CD8-positive, alpha-beta memory T cell (primary cell): ENCODE data around the gene VIL1. TPM values are rescaled to one million over a fixed set of nuclear protein-coding genes. Genes with fewer than 3 reads are reported as not detected.

ENCODE experiments used
- CTCF ChIA-PET: fragments of 350-600 bp; sonication (Branson Sonifier 250); formaldehyde crosslinking; loops from one replicate; lab custom pipeline; 2021; ENCODE audit warnings: antibody characterized with exemption; lab: Charles Lee
- POLR2A ChIA-PET: fragments of 350-600 bp; sonication (Branson Sonifier 250); formaldehyde crosslinking; loops from one replicate; lab custom pipeline; 2021; ENCODE audit warnings: antibody characterized with exemption; lab: Charles Lee
- DNase-seq, 5 donors: peaks; one replicate each; pipeline versions ENCODE4 v3.0.0 to v3.0.0-alpha.2; 2020 to 2022; ENCODE audit warnings: mixed read lengths in 1 of 5
- H3K27ac ChIP-seq: one replicate; pipeline ENCODE4 v1.7.0; 2013; ENCODE audit warnings: low read depth, mild to moderate bottlenecking, low read length, moderate library complexity
- H3K27me3 ChIP-seq: 2 replicates; pipeline ENCODE4 v1.7.0; 2013; ENCODE audit warnings: low read length, mild to moderate bottlenecking; ENCODE audit not compliant: insufficient read depth, poor library complexity, severe bottlenecking
- H3K36me3 ChIP-seq: 2 replicates; pipeline ENCODE4 v1.7.0; 2013; ENCODE audit warnings: mild to moderate bottlenecking, low read length, moderate library complexity; ENCODE audit not compliant: insufficient read depth
- H3K4me1 ChIP-seq: 2 replicates; pipeline ENCODE4 v1.7.0; 2013; ENCODE audit warnings: mild to moderate bottlenecking, low read length, moderate library complexity; ENCODE audit not compliant: insufficient read depth
- H3K4me3 ChIP-seq: 2 replicates; pipeline ENCODE4 v1.7.0; 2013; ENCODE audit warnings: mild to moderate bottlenecking, low read length
- H3K9me3 ChIP-seq: 2 replicates; pipeline ENCODE4 v1.7.0; 2013; ENCODE audit warnings: mild to moderate bottlenecking, low read length
- H3K27ac Mint-ChIP-seq, 8 donors: one replicate each; pipeline ENCODE4 v1.8.0; 2020 to 2021; ENCODE audit warnings: mixed read lengths in 8 of 8, mild to moderate bottlenecking in 6 of 8, inconsistent platforms in 3 of 8, moderate library complexity in 3 of 8
- H3K27me3 Mint-ChIP-seq, 2 donors: one replicate each; pipeline ENCODE4 v1.8.0; 2020 to 2021; ENCODE audit warnings: mixed read lengths in 2 of 2, mild to moderate bottlenecking in 1 of 2, moderate library complexity in 1 of 2
- H3K36me3 Mint-ChIP-seq, 3 donors: one replicate each; pipeline ENCODE4 v1.8.0; 2020 to 2021; ENCODE audit warnings: mixed read lengths in 3 of 3, inconsistent platforms in 1 of 3, mild to moderate bottlenecking in 1 of 3
- H3K4me1 Mint-ChIP-seq, 3 donors: one replicate each; pipeline ENCODE4 v1.8.0; 2020 to 2021; ENCODE audit warnings: mixed read lengths in 3 of 3, inconsistent platforms in 1 of 3, mild to moderate bottlenecking in 1 of 3
- H3K4me3 Mint-ChIP-seq, 7 donors: one replicate each; pipeline ENCODE4 v1.8.0; 2020 to 2021; ENCODE audit warnings: mixed read lengths in 7 of 7, mild to moderate bottlenecking in 6 of 7, moderate library complexity in 4 of 7, inconsistent platforms in 2 of 7
- H3K9me3 Mint-ChIP-seq, 5 donors: one replicate each; pipeline ENCODE4 v1.8.0; 2020 to 2022; ENCODE audit warnings: mixed read lengths in 5 of 5, mild to moderate bottlenecking in 3 of 5, moderate library complexity in 2 of 5, inconsistent platforms in 1 of 5
- polyA plus RNA-seq: library from polyadenylated mRNA; unstranded; fragments of 300-500 nt; fragmentation: Illumina TruSeq; gene quantifications from one replicate; pipeline ENCODE4 v1.2.3, GENCODE V29; 2021
- total RNA-seq, 2 experiments: library from RNA; stranded (reverse); gene quantifications; one replicate each; pipeline ENCODE4 v1.2.3, GENCODE V29; 2021

Gene VIL1
- total and polyA plus RNA-seq, 3 experiments from 2014 or later: not detected

- Histone ChIP-seq H3K4me3 (no peak overlapping the region), H3K4me1 (no peaks in the 10 kb centered on the region), H3K9me3 (no peaks in the 10 kb centered on the region), H3K27ac (no peak overlapping the region), H3K27me3 (no peaks in the 10 kb centered on the region), H3K36me3 (no peaks in the 10 kb centered on the region)
- H3K36me3 Mint-ChIP-seq: no peaks in the 10 kb centered on the region
- ChIA-PET CTCF (no interaction called here), POLR2A (no interaction called here)
- DNase-seq: no peak
- peaks cover 2 to 4% of the 10 kb centered on the region in 2 donors for H3K27me3 Mint-ChIP-seq
- no peaks in the 10 kb centered on the region for H3K9me3 Mint-ChIP-seq
- H3K27ac Mint-ChIP-seq: peak overlapping the region in 1 of 8 donors; percentile 93
- no peak overlapping the region for H3K4me3 Mint-ChIP-seq
- peaks cover 0 to 5% (median 2%) of the 10 kb centered on the region in 3 donors for H3K4me1 Mint-ChIP-seq
Measured at GRCh38 chr2:218425531-218425930, 6.6 kb downstream of the VIL1 start.

GRCh38 chr2:218427741-218428140 is 8.8 kb downstream of the VIL1 start:
- Mint-ChIP-seq H3K27ac (no peak overlapping the region), H3K36me3 (no peaks in the 10 kb centered on the region), H3K9me3 (no peaks in the 10 kb centered on the region), H3K27me3 (peaks cover 3 to 6% of the 10 kb centered on the region in 2 donors), H3K4me1 (peaks cover 0 to 5% (median 0%) of the 10 kb centered on the region in 3 donors), H3K4me3 (no peak overlapping the region)
- CTCF ChIA-PET: no interaction called here
- no peaks in the 10 kb centered on the region for H3K36me3 ChIP-seq
- POLR2A ChIA-PET: interaction anchor here (0.7 kb wide), 1 partner anchor 301 kb away, joined by 3 read pairs; no protein-coding TSS in a partner anchor
- no peaks in the 10 kb centered on the region for H3K27me3 ChIP-seq
- H3K27ac ChIP-seq: no peak overlapping the region
- no peaks in the 10 kb centered on the region for H3K9me3 ChIP-seq
- no peak for DNase-seq
- H3K4me3 ChIP-seq: no peak overlapping the region
- no peaks in the 10 kb centered on the region for H3K4me1 ChIP-seq

- POLR2A ChIA-PET: no interaction called here
- Mint-ChIP-seq H3K36me3 (no peaks in the 10 kb centered on the region), H3K27me3 (peaks cover 3 to 6% of the 10 kb centered on the region in 2 donors), H3K27ac (no peak overlapping the region), H3K4me1 (peaks cover 0 to 5% (median 0%) of the 10 kb centered on the region in 3 donors), H3K4me3 (no peak overlapping the region), H3K9me3 (no peaks in the 10 kb centered on the region)
- no peaks in the 10 kb centered on the region for H3K9me3 ChIP-seq
- CTCF ChIA-PET: no interaction called here
- H3K27ac ChIP-seq: no peak overlapping the region
- H3K4me3 ChIP-seq: no peak overlapping the region
- H3K4me1 ChIP-seq: no peaks in the 10 kb centered on the region
- DNase-seq: no peak
- no peaks in the 10 kb centered on the region for H3K27me3 ChIP-seq
- H3K36me3 ChIP-seq: no peaks in the 10 kb centered on the region
Measured at GRCh38 chr2:218428846-218429558, 10.1 kb downstream of the VIL1 start.

- H3K36me3 Mint-ChIP-seq: no peaks in the 10 kb centered on the region
- no peak for DNase-seq
Measured at GRCh38 chr2:218429911-218430692, 11.2 kb downstream of the VIL1 start.

GRCh38 chr2:218430721-218431120 is 11.8 kb downstream of the VIL1 start:
- H3K4me3 Mint-ChIP-seq: no peak overlapping the region
- peaks cover 0 to 5% (median 0%) of the 10 kb centered on the region in 3 donors for H3K4me1 Mint-ChIP-seq
- Histone ChIP-seq H3K9me3 (no peaks in the 10 kb centered on the region), H3K4me1 (no peaks in the 10 kb centered on the region), H3K27me3 (no peaks in the 10 kb centered on the region), H3K4me3 (no peak overlapping the region), H3K36me3 (no peaks in the 10 kb centered on the region), H3K27ac (no peak overlapping the region)
- H3K9me3 Mint-ChIP-seq: no peaks in the 10 kb centered on the region
- no peaks in the 10 kb centered on the region for H3K36me3 Mint-ChIP-seq
- no peak for DNase-seq
- no peak overlapping the region for H3K27ac Mint-ChIP-seq
- ChIA-PET CTCF (no interaction called here), POLR2A (no interaction called here)
- peaks cover 3 to 6% of the 10 kb centered on the region in 2 donors for H3K27me3 Mint-ChIP-seq

More at GRCh38 chr2:218429911-218430692, 11.2 kb downstream of the VIL1 start:
- H3K27me3 Mint-ChIP-seq: peaks cover 3 to 6% of the 10 kb centered on the region in 2 donors
- Histone ChIP-seq H3K4me1 (no peaks in the 10 kb centered on the region), H3K4me3 (no peak overlapping the region), H3K9me3 (no peaks in the 10 kb centered on the region), H3K36me3 (no peaks in the 10 kb centered on the region), H3K27me3 (no peaks in the 10 kb centered on the region), H3K27ac (no peak overlapping the region)
- ChIA-PET CTCF (no interaction called here), POLR2A (no interaction called here)
- H3K27ac Mint-ChIP-seq: peak overlapping the region in 2 of 8 donors; percentile 65 to 82
- no peaks in the 10 kb centered on the region for H3K9me3 Mint-ChIP-seq
- peaks cover 0 to 5% (median 0%) of the 10 kb centered on the region in 3 donors for H3K4me1 Mint-ChIP-seq
- no peak overlapping the region for H3K4me3 Mint-ChIP-seq

GRCh38 chr2:218431878-218432277 is 13.0 kb downstream of the VIL1 start:
- H3K4me1 Mint-ChIP-seq: peaks cover 0 to 5% (median 0%) of the 10 kb centered on the region in 3 donors
- no peaks in the 10 kb centered on the region for H3K36me3 Mint-ChIP-seq
- no peak overlapping the region for H3K27ac Mint-ChIP-seq
- H3K9me3 Mint-ChIP-seq: no peaks in the 10 kb centered on the region
- Histone ChIP-seq H3K4me1 (no peaks in the 10 kb centered on the region), H3K27ac (no peak overlapping the region), H3K36me3 (no peaks in the 10 kb centered on the region), H3K9me3 (no peaks in the 10 kb centered on the region), H3K27me3 (no peaks in the 10 kb centered on the region), H3K4me3 (no peak overlapping the region)
- H3K27me3 Mint-ChIP-seq: peaks cover 3 to 6% of the 10 kb centered on the region in 2 donors
- CTCF ChIA-PET: no interaction called here
- POLR2A ChIA-PET: interaction anchor here (0.7 kb wide), 1 partner anchor 118 kb away, joined by 7 read pairs; no protein-coding TSS in a partner anchor
- no peak for DNase-seq
- no peak overlapping the region for H3K4me3 Mint-ChIP-seq

GRCh38 chr2:218432676-218433365 is 13.9 kb downstream of the VIL1 start:
- no peaks in the 10 kb centered on the region for H3K9me3 ChIP-seq
- no peaks in the 10 kb centered on the region for H3K4me1 ChIP-seq
- Mint-ChIP-seq H3K4me3 (no peak overlapping the region), H3K27ac (peak overlapping the region in 1 of 8 donors; percentile 44), H3K36me3 (no peaks in the 10 kb centered on the region), H3K27me3 (peaks cover 3 to 6% of the 10 kb centered on the region in 2 donors), H3K9me3 (no peaks in the 10 kb centered on the region), H3K4me1 (peaks cover 0 to 5% (median 0%) of the 10 kb centered on the region in 3 donors)
- no peak overlapping the region for H3K27ac ChIP-seq
- H3K36me3 ChIP-seq: no peaks in the 10 kb centered on the region
- CTCF ChIA-PET: no interaction called here
- H3K27me3 ChIP-seq: no peaks in the 10 kb centered on the region
- POLR2A ChIA-PET: interaction anchor here (0.7 kb wide), 1 partner anchor 117 kb away, joined by 7 read pairs; no protein-coding TSS in a partner anchor
- DNase-seq: no peak
- H3K4me3 ChIP-seq: no peak overlapping the region
